ENCODE measurements around the gene PRND. TPM values are rescaled to one million over a fixed set of nuclear protein-coding genes. Genes with fewer than 3 reads are reported as not detected.

The PRND gene
- polyA plus RNA-seq, 3 donors, result not detected

GRCh38 chr20:4749326-4749725, 27.6 kb downstream of the PRND start:
- no peaks in the 10 kb centered on the region for H3K79me2 ChIP-seq (ENCODE audit: insufficient read depth, low read length)
- no peaks in the 10 kb centered on the region for H3K36me3 ChIP-seq (replicated peaks in 1 of 2; ENCODE audit: control insufficient read depth in 1 of 2, insufficient read depth in 2 of 2, low read length in 2 of 2)
- Mint-ChIP-seq H3K9me3 (peaks cover 3 to 8% (median 6%) of the 10 kb centered on the region in 7 donors), H3K27ac (no peak overlapping the region), H3K4me3 (no peak overlapping the region), H3K4me1 (no peaks in the 10 kb centered on the region), H3K27me3 (ENCODE audit: low read depth in 3 of 3) (peaks cover 1 to 3% (median 2%) of the 10 kb centered on the region in 3 donors), H3K36me3 (peaks cover 0 to 4% of the 10 kb centered on the region in 2 donors)
- 100% methylated on average over 3 of the region's 4 CpGs for WGBS (ENCODE audit: insufficient coverage)
- H2AFZ ChIP-seq (ENCODE audit: insufficient read depth, low read depth, low read length, poor library complexity, severe bottlenecking), result no peak overlapping the region
- intact Hi-C loops (cut with micrococcal nuclease), result no loop called here
- peaks cover 5 to 6% of the 10 kb centered on the region in 2 donors for H3K9me3 ChIP-seq (replicated peaks in 1 of 2; ENCODE audit: control insufficient read depth in 1 of 2, insufficient read depth in 1 of 2, low read length in 2 of 2)
- no peak overlapping the region for H3K9ac ChIP-seq (ENCODE audit: insufficient read depth, low read length, poor library complexity, severe bottlenecking)
- H3K4me1 ChIP-seq (ENCODE audit: control insufficient read depth in 1 of 2, insufficient read depth in 2 of 2, low read length in 2 of 2), result no peaks in the 10 kb centered on the region
- H4K20me1 ChIP-seq (ENCODE audit: insufficient read depth, low read length), result no peaks in the 10 kb centered on the region
- peaks cover 0 to 3% of the 10 kb centered on the region in 2 donors for H3K27me3 ChIP-seq (ENCODE audit: control insufficient read depth in 2 of 2, insufficient read depth in 2 of 2, low read length in 2 of 2)
- TF ChIP-seq CTCF (IDR thresholded peaks at IDR 0.05), result no peak
- no peak for DNase-seq
- no peak overlapping the region for H3K4me3 ChIP-seq (replicated peaks in 1 of 3; ENCODE audit: low read depth in 2 of 3, low read length in 3 of 3)
- no peak overlapping the region for H3K27ac ChIP-seq (ENCODE audit: low read depth in 1 of 2, low read length in 2 of 2)
- no peak overlapping the region for H3K4me2 ChIP-seq (replicated peaks; ENCODE audit: extremely low read depth, low read length, poor library complexity, severe bottlenecking)

- H3K36me3 ChIP-seq (replicated peaks in 1 of 2; ENCODE audit: control insufficient read depth in 1 of 2, insufficient read depth in 2 of 2, low read length in 2 of 2), result no peaks in the 10 kb centered on the region
- peaks cover 5 to 6% of the 10 kb centered on the region in 2 donors for H3K9me3 ChIP-seq (replicated peaks in 1 of 2; ENCODE audit: control insufficient read depth in 1 of 2, insufficient read depth in 1 of 2, low read length in 2 of 2)
- no peak for TF ChIP-seq CTCF (IDR thresholded peaks at IDR 0.05)
- peaks cover 3 to 8% (median 6%) of the 10 kb centered on the region in 7 donors for H3K9me3 Mint-ChIP-seq
- H3K4me1 ChIP-seq (ENCODE audit: control insufficient read depth in 1 of 2, insufficient read depth in 2 of 2, low read length in 2 of 2), result no peaks in the 10 kb centered on the region
- no peak overlapping the region for H3K27ac ChIP-seq (ENCODE audit: low read depth in 1 of 2, low read length in 2 of 2)
- intact Hi-C loops (cut with micrococcal nuclease), result no loop called here
- H3K27me3 Mint-ChIP-seq (ENCODE audit: low read depth in 3 of 3), result peaks cover 1 to 3% (median 2%) of the 10 kb centered on the region in 3 donors
- no peaks in the 10 kb centered on the region for H4K20me1 ChIP-seq (ENCODE audit: insufficient read depth, low read length)
- WGBS (ENCODE audit: insufficient coverage), result 100% methylated on average over 1 of the region's 4 CpGs
- peaks cover 0 to 4% of the 10 kb centered on the region in 2 donors for H3K36me3 Mint-ChIP-seq
- no peaks in the 10 kb centered on the region for H3K79me2 ChIP-seq (ENCODE audit: insufficient read depth, low read length)
- H3K9ac ChIP-seq (ENCODE audit: insufficient read depth, low read length, poor library complexity, severe bottlenecking), result no peak overlapping the region
- no peak overlapping the region for H3K4me3 ChIP-seq (replicated peaks in 1 of 3; ENCODE audit: low read depth in 2 of 3, low read length in 3 of 3)
- no peak overlapping the region for H3K4me2 ChIP-seq (replicated peaks; ENCODE audit: extremely low read depth, low read length, poor library complexity, severe bottlenecking)
- H3K27ac Mint-ChIP-seq, result no peak overlapping the region
- no peak for DNase-seq
- peaks cover 0 to 3% of the 10 kb centered on the region in 2 donors for H3K27me3 ChIP-seq (ENCODE audit: control insufficient read depth in 2 of 2, insufficient read depth in 2 of 2, low read length in 2 of 2)
- no peak overlapping the region for H3K4me3 Mint-ChIP-seq
- H2AFZ ChIP-seq (ENCODE audit: insufficient read depth, low read depth, low read length, poor library complexity, severe bottlenecking), result no peak overlapping the region
- H3K4me1 Mint-ChIP-seq, result no peaks in the 10 kb centered on the region
These were observed 28.7 kb downstream of the PRND start for GRCh38 chr20:4750381-4750780.

Measured in CD14-positive monocyte (primary cell).